ENCODE data around the gene RAB28. TPM values are rescaled to one million over a fixed set of nuclear protein-coding genes. Genes with fewer than 3 reads are reported as not detected.

Gene RAB28
- total and polyA plus RNA-seq, 12 donors = 9.7 to 23.1 (median 15.3) TPM

GRCh38 chr4:13427599-13428325 lies 56.4 kb downstream of the RAB28 start:
- Histone ChIP-seq H3K9me3 (replicated peaks in 1 of 3) (no peaks in the 10 kb centered on the region), H3K4me3 (no peak overlapping the region), H3K36me3 (replicated peaks in 1 of 2) (no peaks in the 10 kb centered on the region), H3K27ac (no peak overlapping the region), H3K27me3 (no peaks in the 10 kb centered on the region), H3K4me1 (replicated peaks in 1 of 2) (no peaks in the 10 kb centered on the region)
- 93 to 94% (median 94%) methylated on average over 20 of the region's 20 CpGs for WGBS, 4 donors
- intact Hi-C loops (cut with DNase I) = loop anchor here in 1 of 2 donors (10.0 kb wide), 1 partner anchor 47 kb away; no protein-coding TSS in a partner anchor
- TF ChIP-seq POLR2A (IDR thresholded peaks at IDR 0.05) (no peak), CTCF (IDR thresholded peaks at IDR 0.05) (no peak)
- DNase-seq = no peak

GRCh38 chr4:13415068-13415785 lies 68.9 kb downstream of the RAB28 start:
- no peak for TF ChIP-seq POLR2A (IDR thresholded peaks at IDR 0.05)
- Histone ChIP-seq H3K4me3 (no peak overlapping the region), H3K4me1 (replicated peaks in 1 of 2) (peaks cover 12 to 40% of the 10 kb centered on the region in 2 donors), H3K27ac (no peak overlapping the region), H3K27me3 (no peaks in the 10 kb centered on the region), H3K36me3 (replicated peaks in 1 of 2) (no peaks in the 10 kb centered on the region), H3K9me3 (replicated peaks in 1 of 3) (no peaks in the 10 kb centered on the region)
- intact Hi-C loops (cut with DNase I) = no loop called here
- no peak for DNase-seq
- 93 to 95% (median 94%) methylated on average over 10 to 32 of the region's 32 CpGs for WGBS, 4 donors

- no peak for TF ChIP-seq CTCF (IDR thresholded peaks at IDR 0.05)
- no peak for TF ChIP-seq POLR2A (IDR thresholded peaks at IDR 0.05)
- H3K27me3 ChIP-seq = no peaks in the 10 kb centered on the region
- H3K27ac ChIP-seq = no peak overlapping the region
- peaks cover 12 to 43% of the 10 kb centered on the region in 2 donors for H3K4me1 ChIP-seq (replicated peaks in 1 of 2)
- H3K9me3 ChIP-seq (replicated peaks in 1 of 3) = no peaks in the 10 kb centered on the region
- no peaks in the 10 kb centered on the region for H3K36me3 ChIP-seq (replicated peaks in 1 of 2)
- intact Hi-C loops (cut with DNase I) = no loop called here
- WGBS, 4 donors = 74 to 87% (median 84%) methylated on average over 6 of the region's 6 CpGs
- no peak for DNase-seq
- no peak overlapping the region for H3K4me3 ChIP-seq
Measured at GRCh38 chr4:13413729-13414437, 70.3 kb downstream of the RAB28 start.

- Histone ChIP-seq H3K27me3 (no peaks in the 10 kb centered on the region), H3K36me3 (replicated peaks in 1 of 2) (no peaks in the 10 kb centered on the region), H3K27ac (no peak overlapping the region), H3K9me3 (replicated peaks in 1 of 3) (no peaks in the 10 kb centered on the region), H3K4me3 (no peak overlapping the region), H3K4me1 (replicated peaks in 1 of 2) (peaks cover 12 to 43% of the 10 kb centered on the region in 2 donors)
- no peak for DNase-seq
- WGBS, 4 donors = 45 to 50% (median 48%) methylated on average over 2 of the region's 2 CpGs
- TF ChIP-seq POLR2A (IDR thresholded peaks at IDR 0.05) (no peak), CTCF (IDR thresholded peaks at IDR 0.05) (no peak)
- intact Hi-C loops (cut with DNase I) = no loop called here
Measured at GRCh38 chr4:13411942-13412341, 72.2 kb downstream of the RAB28 start.

Data from adrenal gland (tissue), 12 donors.